HG03045 (cell line): Measurements from ENCODE around the gene PRKRA.
"Not testable (repeated sequence)": the region's sequence is repeated elsewhere in the genome, so short reads cannot be mapped to it uniquely, and the experiment has no call there.

Source experiments
- ATAC-seq: cut with Tn5 transposase; IDR thresholded peaks from one replicate; pipeline ENCODE4 v1.9.1; 2021; ENCODE audit warnings: mild to moderate bottlenecking, moderate library complexity; ENCODE audit not compliant: unreplicated experiment

The PRKRA gene

GRCh38 chr2:178414266-178415247, 36.4 kb downstream of the PRKRA start:
- peak; percentile 84 for ATAC-seq

- ATAC-seq = peak; percentile 84
These were observed 37.3 kb downstream of the PRKRA start for GRCh38 chr2:178413472-178414265.

GRCh38 chr2:178412453-178412852, 38.5 kb downstream of the PRKRA start:
- not testable (repeated sequence) for ATAC-seq

GRCh38 chr2:178412047-178412446, 38.9 kb downstream of the PRKRA start:
- ATAC-seq = no peak

GRCh38 chr2:178409261-178409660, 41.7 kb downstream of the PRKRA start:
- no peak for ATAC-seq

GRCh38 chr2:178404368-178404767, 46.6 kb downstream of the PRKRA start:
- ATAC-seq = peak; percentile 100

GRCh38 chr2:178403671-178404306, 47.2 kb downstream of the PRKRA start:
- ATAC-seq = peak; percentile 41

GRCh38 chr2:178401994-178402437, 49.0 kb downstream of the PRKRA start:
- no peak for ATAC-seq

- peak; percentile 84 for ATAC-seq
These were observed 53.9 kb downstream of the PRKRA start for GRCh38 chr2:178397002-178397605.

GRCh38 chr2:178395941-178396570, 54.9 kb downstream of the PRKRA start:
- no peak for ATAC-seq

GRCh38 chr2:178395295-178395694, 55.7 kb downstream of the PRKRA start:
- no peak for ATAC-seq

- no peak for ATAC-seq
These were observed 56.1 kb downstream of the PRKRA start for GRCh38 chr2:178394859-178395258.

- ATAC-seq = no peak
These were observed 58.8 kb downstream of the PRKRA start for GRCh38 chr2:178392215-178392614.

- ATAC-seq = no peak
These were observed 59.3 kb downstream of the PRKRA start for GRCh38 chr2:178391701-178392100.

- ATAC-seq = no peak
These were observed 62.7 kb downstream of the PRKRA start for GRCh38 chr2:178388287-178388686.

GRCh38 chr2:178386986-178387597, 63.9 kb downstream of the PRKRA start:
- no peak for ATAC-seq

GRCh38 chr2:178385595-178386148, 65.3 kb downstream of the PRKRA start:
- ATAC-seq = no peak

GRCh38 chr2:178383718-178384117, 67.3 kb downstream of the PRKRA start:
- ATAC-seq = no peak
